Measurements from ENCODE around the gene POU2AF2. TPM values are rescaled to one million over a fixed set of nuclear protein-coding genes. Genes with fewer than 3 reads are reported as not detected.
"Not testable (repeated sequence)": the region's sequence is repeated elsewhere in the genome, so short reads cannot be mapped to it uniquely, and the experiment has no call there.

Gene POU2AF2
- polyA plus RNA-seq, 2 of the 4 experiments (the other 2 are of a cell fraction): not detected

- TF ChIP-seq MAX (IDR thresholded peaks at IDR 0.05) (no peak), SREBF2 (IDR thresholded peaks at IDR 0.05) (no peak), USF2 (IDR thresholded peaks at IDR 0.05) (no peak), ZC3H11A (IDR thresholded peaks at IDR 0.05) (no peak), FOSB (CRISPR knock-in tag; IDR thresholded peaks at IDR 0.05) (no peak)
These were observed 39.9 kb downstream of the POU2AF2 start (continued) for GRCh38 chr11:111285189-111286091.

- POLR2A ChIA-PET: no interaction called here
- Histone ChIP-seq H3K4me1 (no peaks in the 10 kb centered on the region), H3K4me3 (no peak overlapping the region), H3K4me2 (no peak overlapping the region), H3K27ac (no peak overlapping the region), H3K9me3 (no peaks in the 10 kb centered on the region)
- TF ChIP-seq HOXA7 (CRISPR knock-in tag; IDR thresholded peaks at IDR 0.05): no peak
- TF ChIP-seq MYC (IDR thresholded peaks at IDR 0.05; ENCODE audit: borderline replicate concordance, low read length): no peak
- TF ChIP-seq ZNF302 (CRISPR knock-in tag; IDR thresholded peaks at IDR 0.05): no peak
- no peak for TF ChIP-seq RCOR1 (IDR thresholded peaks at IDR 0.05; ENCODE audit: low read depth, low read length)
- TF ChIP-seq NFE2L2 (conservative IDR thresholded peaks at IDR 0.05; ENCODE audit: low read length): no peak
- TF ChIP-seq HMGXB4 (CRISPR knock-in tag; IDR thresholded peaks at IDR 0.05; ENCODE audit: borderline replicate concordance): no peak
- no peak for TF ChIP-seq RARB (CRISPR knock-in tag; IDR thresholded peaks at IDR 0.05)
- TF ChIP-seq TP53 (CRISPR knock-in tag; IDR thresholded peaks at IDR 0.05): no peak
- no peak for TF ChIP-seq SREBF2 (IDR thresholded peaks at IDR 0.05)
- TF ChIP-seq BCL3 (IDR thresholded peaks at IDR 0.05): no peak
- no peak for TF ChIP-seq E2F6 (IDR thresholded peaks at IDR 0.05; ENCODE audit: borderline replicate concordance, low read depth)
- no peak for TF ChIP-seq ELK1 (IDR thresholded peaks at IDR 0.05; ENCODE audit: low read depth, low read length)
- TF ChIP-seq PBX3 (IDR thresholded peaks at IDR 0.05): no peak
- TF ChIP-seq TFCP2L1 (CRISPR knock-in tag; IDR thresholded peaks at IDR 0.05): no peak
- no peak for TF ChIP-seq NPAS2 (CRISPR knock-in tag; IDR thresholded peaks at IDR 0.05; ENCODE audit: borderline replicate concordance)
- CTCF ChIA-PET: interaction anchor here (1.5 to 4.7 kb wide), 2 partner anchors 10 to 133 kb away, joined by 3 to 17 read pairs; no protein-coding TSS in a partner anchor
- WGBS (ENCODE audit: missing lambda C conversion rate): 94% methylated on average over 5 of the region's 5 CpGs
- DNase-seq (ENCODE audit: low read depth in 1 of 2, low spot score in 1 of 2) (no peak), ATAC-seq (no peak), FAIRE-seq (no peak)
These were observed 46.2 kb downstream of the POU2AF2 start for GRCh38 chr11:111291764-111292163.

- 82% methylated on average over 1 of the region's 1 CpG for WGBS (ENCODE audit: missing lambda C conversion rate)
- H3K27ac ChIP-seq; FAIRE-seq; ATAC-seq; H3K4me3 ChIP-seq; DNase-seq (ENCODE audit: low read depth in 1 of 2, low spot score in 1 of 2); H3K9me3 ChIP-seq; H3K4me2 ChIP-seq; POLR2A ChIA-PET; H3K4me1 ChIP-seq: not testable (repeated sequence)
- CTCF ChIA-PET: interaction anchor here (4.7 kb wide), 1 partner anchor 11 kb away, joined by 17 read pairs; no protein-coding TSS in a partner anchor
These were observed 46.9 kb downstream of the POU2AF2 start for GRCh38 chr11:111292408-111292807.
